ENCODE results near the gene CCDC60. TPM values are rescaled to one million over a fixed set of nuclear protein-coding genes. Genes with fewer than 3 reads are reported as not detected.

Gene CCDC60
- total and polyA plus RNA-seq, 10 of the 15 experiments (the other 5 are each of a cell fraction or from before 2014, with no cell fraction given): 0.19 TPM; not detected in 9

DNA sequence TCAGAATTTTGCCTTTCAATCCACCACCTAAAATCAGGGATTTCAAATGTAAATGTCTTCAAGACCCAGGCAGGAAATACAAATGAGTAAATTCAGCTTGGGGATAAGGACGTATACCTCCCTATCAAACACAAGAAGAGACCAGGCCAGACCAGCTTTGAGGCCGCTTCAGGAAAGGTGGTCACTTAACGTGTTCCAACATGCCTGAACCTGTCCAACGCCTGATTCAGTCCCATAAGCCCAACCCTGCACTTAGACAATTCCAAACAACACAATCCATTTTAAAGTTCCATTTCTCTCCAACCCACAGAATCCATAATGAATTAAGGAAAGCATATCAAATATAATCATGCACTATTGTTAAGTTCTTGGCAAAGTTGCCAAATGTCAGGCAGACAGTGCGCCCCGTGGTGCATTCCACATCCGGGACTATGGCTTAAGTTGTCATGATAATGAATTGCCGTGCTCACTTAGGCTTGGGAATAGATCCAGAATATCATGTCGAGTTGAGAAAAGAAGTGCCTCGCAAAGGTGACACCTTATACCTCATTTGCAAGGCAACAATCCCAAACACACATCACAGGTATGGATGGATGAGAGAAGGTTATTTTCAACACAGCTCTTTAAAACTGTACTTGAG lies 35.5 kb downstream of the CCDC60 start:
- FAIRE-seq (no peak), DNase-seq (ENCODE audit: low read depth, low spot score) (no peak), ATAC-seq (no peak)
- Histone ChIP-seq H3K4me2 (ENCODE audit: control insufficient read depth, insufficient read depth) (no peak overlapping the region), H3K4me3 (no peak overlapping the region), H4K20me1 (ENCODE audit: control insufficient read depth, insufficient read depth) (no peaks in the 10 kb centered on the region), H3K9ac (ENCODE audit: control insufficient read depth, insufficient read depth, low read length) (no peak overlapping the region), H3K27ac (ENCODE audit: control insufficient read depth, insufficient read depth) (no peak overlapping the region), H3K79me2 (ENCODE audit: control insufficient read depth, insufficient read depth, low read length) (no peaks in the 10 kb centered on the region), H3K27me3 (replicated peaks in 1 of 2; ENCODE audit: control insufficient read depth in 2 of 2, insufficient read depth in 2 of 2, low read length in 1 of 2) (no peaks in the 10 kb centered on the region), H3K4me1 (ENCODE audit: control insufficient read depth, insufficient read depth, low read length) (no peaks in the 10 kb centered on the region), H2AFZ (ENCODE audit: control insufficient read depth, low read depth, low read length) (no peak overlapping the region), H3K36me3 (ENCODE audit: control insufficient read depth in 2 of 2, insufficient read depth in 2 of 2, low read length in 1 of 2) (no peaks in the 10 kb centered on the region), H3K9me3 (replicated peaks; ENCODE audit: control insufficient read depth, insufficient read depth, low read length) (no peaks in the 10 kb centered on the region)
- SMC1A ChIA-PET (ENCODE audit: uncharacterized antibody, unreplicated experiment): no interaction called here
- POLR2A ChIA-PET: no interaction called here
- intact Hi-C loops (cut with micrococcal nuclease; ENCODE audit: unreplicated experiment): no loop called here
- TF ChIP-seq RAD51 (IDR thresholded peaks at IDR 0.05): no peak
- TF ChIP-seq EGR1 (IDR thresholded peaks at IDR 0.05; ENCODE audit: borderline replicate concordance in 1 of 2, low read depth in 2 of 2, low read length in 2 of 2): no peak
- TF ChIP-seq FOXM1 (IDR thresholded peaks at IDR 0.05; ENCODE audit: low read depth, low read length): no peak
- no peak for TF ChIP-seq TBL1XR1 (IDR thresholded peaks at IDR 0.05; ENCODE audit: low read depth, low read length)
- TF ChIP-seq NFIC (IDR thresholded peaks at IDR 0.05; ENCODE audit: low read depth, low read length): no peak
- TF ChIP-seq SIN3A (IDR thresholded peaks at IDR 0.05; ENCODE audit: low read depth, low read length): no peak
- TF ChIP-seq ZNF274 (IDR thresholded peaks at IDR 0.05; ENCODE audit: insufficient read depth, insufficient read length): no peak
- TF ChIP-seq ATF7 (IDR thresholded peaks at IDR 0.05; ENCODE audit: low read depth): no peak
- RAD21 ChIA-PET (ENCODE audit: unreplicated experiment): no interaction called here
- BruUV-seq (replicated peaks): no TSS peak
- 31% methylated on average over 10 of the region's 10 CpGs for WGBS (ENCODE audit: insufficient coverage, insufficient replicate concordance, low lambda C conversion rate, missing lambda C conversion rate)
- CTCF ChIA-PET: no interaction called here
- in situ Hi-C loops (cut with MboI): no loop called here

- no peaks in the 10 kb centered on the region for H3K9me3 ChIP-seq (replicated peaks; ENCODE audit: control insufficient read depth, insufficient read depth, low read length)
- no peak overlapping the region for H3K27ac ChIP-seq (ENCODE audit: control insufficient read depth, insufficient read depth)
- POLR2A ChIA-PET: interaction anchor here (0.6 kb wide), 1 partner anchor 79 kb away, joined by 3 read pairs; no protein-coding TSS in a partner anchor
- CTCF ChIA-PET: no interaction called here
- FAIRE-seq (no peak), DNase-seq (ENCODE audit: low read depth, low spot score) (no peak), ATAC-seq (no peak)
- BruUV-seq (replicated peaks): no TSS peak
- no peak overlapping the region for H2AFZ ChIP-seq (ENCODE audit: control insufficient read depth, low read depth, low read length)
- intact Hi-C loops (cut with micrococcal nuclease; ENCODE audit: unreplicated experiment): no loop called here
- SMC1A ChIA-PET (ENCODE audit: uncharacterized antibody, unreplicated experiment): no interaction called here
- no peaks in the 10 kb centered on the region for H3K79me2 ChIP-seq (ENCODE audit: control insufficient read depth, insufficient read depth, low read length)
- RAD21 ChIA-PET (ENCODE audit: unreplicated experiment): no interaction called here
- 29% methylated on average over 7 of the region's 7 CpGs for WGBS (ENCODE audit: insufficient coverage, insufficient replicate concordance, low lambda C conversion rate, missing lambda C conversion rate)
- in situ Hi-C loops (cut with MboI): no loop called here
- H4K20me1 ChIP-seq (ENCODE audit: control insufficient read depth, insufficient read depth): no peaks in the 10 kb centered on the region
- peaks cover 8% of the 10 kb centered on the region; the same call in 1 of the 2 replicates for H3K4me1 ChIP-seq (ENCODE audit: control insufficient read depth, insufficient read depth, low read length)
- no peak overlapping the region for H3K4me2 ChIP-seq (ENCODE audit: control insufficient read depth, insufficient read depth)
- no peak overlapping the region for H3K4me3 ChIP-seq
- no peaks in the 10 kb centered on the region for H3K36me3 ChIP-seq (ENCODE audit: control insufficient read depth in 2 of 2, insufficient read depth in 2 of 2, low read length in 1 of 2)
- no peaks in the 10 kb centered on the region for H3K27me3 ChIP-seq (replicated peaks in 1 of 2; ENCODE audit: control insufficient read depth in 2 of 2, insufficient read depth in 2 of 2, low read length in 1 of 2)
- H3K9ac ChIP-seq (ENCODE audit: control insufficient read depth, insufficient read depth, low read length): no peak overlapping the region
- no peak for TF ChIP-seq ELK1 (IDR thresholded peaks at IDR 0.05; ENCODE audit: low read depth, low read length)
- TF ChIP-seq HDGF (IDR thresholded peaks at IDR 0.05): no peak
- TF ChIP-seq CREB1 (IDR thresholded peaks at IDR 0.05; ENCODE audit: low read depth): no peak
- TF ChIP-seq FOXM1 (IDR thresholded peaks at IDR 0.05; ENCODE audit: low read depth, low read length): no peak
- TF ChIP-seq GATAD2B (conservative IDR thresholded peaks at IDR 0.05; ENCODE audit: low read depth): no peak
- no peak for TF ChIP-seq POLR2A (IDR thresholded peaks at IDR 0.05; ENCODE audit: low read depth, low read length)
- no peak for TF ChIP-seq SUZ12 (IDR thresholded peaks at IDR 0.05; ENCODE audit: unreplicated experiment)
- no peak for TF ChIP-seq SKIL (IDR thresholded peaks at IDR 0.05; ENCODE audit: low read depth, poor library complexity, severe bottlenecking)
- no peak for TF ChIP-seq EZH2 (IDR thresholded peaks at IDR 0.05; ENCODE audit: borderline replicate concordance, control insufficient read depth, low read depth, low read length)
- TF ChIP-seq KDM1A (IDR thresholded peaks at IDR 0.05; ENCODE audit: borderline replicate concordance): no peak
Measured at GRCh38 chr12:119372540-119372939, 38.0 kb downstream of the CCDC60 start.

Measured in GM12878 (cell line).